HT1080 (cell line): ENCODE measurements around the gene C1QL3. TPM values are rescaled to one million over a fixed set of nuclear protein-coding genes. Genes with fewer than 3 reads are reported as not detected.

Source experiments
- DNase-seq: peaks from one replicate; pipeline ENCODE4 v3.0.0-alpha.2; 2015; ENCODE audit warnings: low read depth
- polyA plus RNA-seq, 2 experiments: library from polyadenylated mRNA; depleted of rRNA; stranded (reverse); fragments of >200 nt; gene quantifications; 2 replicates each; pipeline ENCODE4 v1.2.3, GENCODE V29; 2015
- total RNA-seq: library from RNA; depleted of rRNA; stranded (reverse); fragments of >200 nt; shearing (Covaris generic); gene quantifications from 2 replicates; pipeline ENCODE4 v1.2.3, GENCODE V29; 2014; rRNA removed

Gene C1QL3
- 0.05 TPM in 1 of 2 replicates, not detected in the other for total RNA-seq
- 0.08 and 0.10 TPM in 2 replicates for polyA plus RNA-seq (2015; cell fraction: cytosol; rRNA removed)
- polyA plus RNA-seq (2015; cell fraction: nucleus; rRNA removed), result 0.06 and 0.46 TPM in 2 replicates

DNA sequence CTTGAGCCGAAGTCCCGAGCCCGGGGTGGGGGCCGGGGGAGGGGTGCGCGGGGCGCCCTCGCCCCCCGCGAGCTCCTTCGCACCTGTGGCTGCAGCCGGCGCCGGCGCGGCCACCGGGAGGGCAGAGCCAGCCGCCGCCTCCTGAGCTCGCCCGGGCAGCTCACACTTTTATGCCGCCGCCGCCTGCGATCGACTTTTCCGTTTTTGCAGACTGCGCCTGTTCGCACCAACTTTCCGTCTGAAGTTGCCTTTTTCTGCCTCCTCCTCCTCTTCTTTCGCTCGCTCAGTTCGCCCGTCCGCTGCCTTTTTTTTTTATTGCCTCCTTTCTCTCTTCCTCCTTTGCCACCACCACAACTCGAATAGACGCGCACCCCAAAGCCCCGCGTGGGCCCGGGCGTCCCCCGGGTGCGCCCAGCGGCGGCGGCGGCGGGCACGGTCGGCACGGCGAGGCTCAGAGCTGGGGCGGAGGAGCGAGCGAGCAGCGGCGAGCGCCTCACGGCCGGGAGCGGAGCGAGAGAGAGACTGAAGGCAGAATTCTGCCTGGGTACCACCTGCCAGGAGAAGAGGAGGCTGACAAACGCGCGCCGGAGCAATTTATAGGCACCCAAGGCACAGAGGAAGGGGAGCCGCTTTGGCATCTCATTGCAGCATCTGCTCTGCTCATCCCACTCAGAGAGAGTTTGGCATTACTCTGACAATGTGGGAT, at the start of gene C1QL3:
Gene C1QL3, minus strand, starts transcription at position 569 of the 706 bp plus-strand sequence. CDS start 814 bp downstream, outside the sequence.
- DNase-seq, result peak; percentile 8

GRCh38 chr10:16570731-16571130, 49.1 kb upstream of the C1QL3 start:
- no peak for DNase-seq

- no peak for DNase-seq
These were observed 44.6 kb upstream of the C1QL3 start for GRCh38 chr10:16566202-16566805.

DNA sequence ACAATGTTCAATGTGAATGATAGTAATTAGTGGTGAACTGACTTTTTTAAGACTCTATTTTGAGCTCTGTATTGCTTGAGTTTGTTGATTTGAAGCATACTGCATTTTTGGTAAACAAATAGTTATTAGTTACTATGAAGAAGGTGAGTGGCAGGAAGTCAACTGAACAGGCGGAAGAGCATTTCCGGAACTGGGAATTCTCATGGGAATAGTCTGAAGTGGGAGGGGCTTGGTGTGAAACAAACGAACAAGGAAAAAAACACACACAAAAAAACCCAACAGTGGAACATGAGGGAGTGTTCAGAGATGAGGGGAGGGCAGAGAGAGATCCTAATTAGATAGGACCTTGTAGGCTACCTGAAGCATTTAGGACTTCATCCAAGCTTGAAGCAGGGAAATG, 43.9 kb upstream of the C1QL3 start:
- no peak for DNase-seq

DNA sequence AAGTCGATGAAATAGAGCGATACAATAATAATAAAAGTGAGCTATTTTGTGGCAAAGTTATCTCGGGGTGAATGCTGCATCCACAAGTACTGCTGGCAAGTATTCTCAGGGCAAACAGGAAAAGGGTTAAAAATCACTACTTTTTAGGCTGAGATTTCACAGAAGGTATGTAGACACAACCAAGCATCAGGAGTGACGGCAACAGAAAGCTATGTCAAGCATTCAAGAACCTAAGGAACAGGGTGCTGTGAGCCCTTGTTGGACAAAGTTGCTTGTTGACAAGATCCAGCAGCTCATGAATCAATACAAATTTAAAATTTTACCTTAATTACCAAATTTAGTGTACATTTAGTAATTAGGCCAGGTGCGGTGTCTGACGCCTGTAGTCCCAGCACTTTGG, 41.2 kb upstream of the C1QL3 start:
- DNase-seq, result no peak

- no peak for DNase-seq
These were observed 37.6 kb upstream of the C1QL3 start for GRCh38 chr10:16559236-16559773.

GRCh38 chr10:16547973-16548372, 26.3 kb upstream of the C1QL3 start:
- no peak for DNase-seq

DNA sequence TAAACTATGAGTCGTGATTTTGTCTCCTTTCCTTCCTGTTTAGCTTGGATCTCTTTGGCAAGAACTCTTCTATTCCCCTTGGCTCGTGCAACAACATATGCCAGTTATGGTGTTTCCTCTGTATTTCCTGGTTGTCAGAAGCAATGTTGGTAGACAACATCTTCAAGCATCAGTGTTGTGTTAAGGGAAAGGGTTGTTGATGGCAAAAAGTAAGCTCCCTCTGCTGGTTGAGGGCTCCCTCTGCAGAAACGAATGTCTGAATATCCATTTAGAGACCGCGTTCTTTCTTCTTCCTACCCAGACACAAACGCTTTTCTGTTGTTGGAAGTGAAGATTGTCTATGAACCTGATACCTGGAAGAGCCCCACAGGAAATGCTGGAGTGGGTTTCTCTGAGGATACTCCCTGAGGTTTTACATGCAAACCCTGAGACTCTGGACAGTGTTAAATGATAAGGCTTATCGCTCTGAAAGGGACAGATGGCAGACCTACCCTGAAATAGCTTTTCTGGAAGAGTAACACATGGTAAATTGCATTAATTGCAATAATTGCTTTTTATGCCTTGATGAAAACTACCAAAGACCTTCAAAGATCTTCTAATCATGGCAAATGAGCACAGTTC, 23.5 kb upstream of the C1QL3 start:
- peak; percentile 42 for DNase-seq

- no peak for DNase-seq
These were observed 22.9 kb upstream of the C1QL3 start for GRCh38 chr10:16544591-16544990.

GRCh38 chr10:16544099-16544498, 22.4 kb upstream of the C1QL3 start:
- no peak for DNase-seq

DNA sequence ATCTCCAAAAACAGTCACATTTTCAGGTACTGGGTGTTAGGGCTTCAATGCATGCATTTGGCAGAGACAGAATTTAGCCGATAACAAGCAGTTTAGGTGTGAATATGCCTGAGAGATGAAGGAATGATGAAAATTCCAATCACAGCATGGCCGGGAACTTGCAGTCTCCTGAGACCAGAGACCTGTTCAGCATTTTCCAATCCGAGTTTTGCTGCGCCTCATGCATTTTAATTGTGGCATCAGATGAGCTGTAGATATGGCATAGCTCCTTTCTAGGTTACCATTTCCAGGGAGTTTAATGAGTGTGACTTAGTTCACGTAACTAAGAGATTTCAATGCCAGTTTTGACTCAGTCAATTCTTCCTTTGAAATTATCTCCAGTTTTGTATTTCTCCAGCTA, 14.5 kb upstream of the C1QL3 start:
- DNase-seq, result no peak

DNA sequence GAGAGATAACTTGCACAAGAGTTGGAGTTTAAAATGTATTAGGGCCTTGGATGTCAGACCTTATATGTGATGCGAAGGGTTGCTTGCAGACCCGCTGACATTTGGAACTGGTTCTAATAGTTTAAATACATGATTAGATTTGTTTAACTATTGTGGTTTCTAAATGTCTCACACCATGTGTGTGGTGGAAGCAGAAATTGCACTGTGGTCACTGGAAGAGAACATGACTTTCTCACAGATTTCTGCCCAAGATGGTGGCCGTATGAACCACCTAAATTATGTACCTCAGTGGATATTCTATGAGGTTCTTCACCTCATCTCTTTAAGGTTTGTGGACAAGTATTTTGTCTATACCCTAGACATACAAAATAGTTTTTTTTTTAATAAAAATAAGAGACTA, 8.2 kb upstream of the C1QL3 start:
- no peak for DNase-seq

GRCh38 chr10:16527452-16527851, 5.8 kb upstream of the C1QL3 start:
- no peak for DNase-seq

DNA sequence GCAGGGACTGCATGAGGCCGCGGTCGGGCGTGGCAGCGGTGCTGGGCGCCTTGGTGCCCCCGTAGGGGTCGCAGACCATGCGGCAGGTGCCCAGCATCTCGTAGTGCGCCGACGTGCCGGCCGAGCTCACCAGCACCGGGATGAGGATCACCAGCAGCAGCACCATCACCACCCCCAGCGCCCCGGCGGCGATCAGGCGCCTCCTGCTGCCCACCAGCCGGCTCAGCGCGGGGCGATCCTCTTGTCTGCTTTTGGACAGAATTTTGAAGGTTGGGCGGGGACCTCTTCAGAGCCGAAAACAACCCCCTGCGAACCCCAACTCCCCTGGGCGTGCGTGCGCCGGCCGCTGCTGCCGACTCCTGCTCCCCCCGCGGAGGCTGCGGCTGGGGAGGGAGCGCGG, 779 bp downstream of the C1QL3 start:
- peak; percentile 14 for DNase-seq

GRCh38 chr10:16519908-16520861, 1.5 kb downstream of the C1QL3 start:
- DNase-seq, result no peak

GRCh38 chr10:16519250-16519907, 2.3 kb downstream of the C1QL3 start:
- DNase-seq, result no peak

GRCh38 chr10:16518822-16519221, 2.9 kb downstream of the C1QL3 start:
- DNase-seq, result no peak

GRCh38 chr10:16510843-16511242, 10.8 kb downstream of the C1QL3 start:
- DNase-seq, result no peak

DNA sequence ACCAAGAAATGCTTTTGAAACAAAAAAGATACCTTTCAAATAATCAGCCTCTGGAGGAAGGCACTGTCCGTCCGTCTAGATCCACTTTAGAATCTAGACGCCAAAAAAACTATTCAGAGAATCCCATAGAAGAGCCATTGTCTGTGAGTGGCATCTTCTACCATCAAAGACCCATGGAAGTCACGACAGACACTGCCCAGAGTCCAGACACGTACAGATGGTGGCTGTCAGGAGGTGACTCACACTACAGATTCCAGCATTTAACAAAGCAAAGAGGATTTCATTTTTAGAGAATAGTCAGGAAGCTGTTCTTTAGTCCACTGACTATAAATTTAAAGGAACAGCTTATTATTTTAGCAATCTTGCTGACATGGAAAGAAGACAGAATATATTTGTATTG, 11.7 kb downstream of the C1QL3 start:
- peak; percentile 37 for DNase-seq

GRCh38 chr10:16505161-16505560, 16.5 kb downstream of the C1QL3 start:
- DNase-seq, result no peak
